Activated CD4-positive, CD25-positive, alpha-beta regulatory T cell treated with anti-CD3 and anti-CD28 coated beads, Interleukin-2, amount 50 U/mL, for 16 hours (primary cell): ENCODE measurements around the gene PHF1.

ENCODE experiments used
- DNase-seq: peaks from one replicate; pipeline ENCODE4 v3.0.0-alpha.2; 2020; ENCODE audit warnings: low read depth, low spot score

The PHF1 gene

DNA sequence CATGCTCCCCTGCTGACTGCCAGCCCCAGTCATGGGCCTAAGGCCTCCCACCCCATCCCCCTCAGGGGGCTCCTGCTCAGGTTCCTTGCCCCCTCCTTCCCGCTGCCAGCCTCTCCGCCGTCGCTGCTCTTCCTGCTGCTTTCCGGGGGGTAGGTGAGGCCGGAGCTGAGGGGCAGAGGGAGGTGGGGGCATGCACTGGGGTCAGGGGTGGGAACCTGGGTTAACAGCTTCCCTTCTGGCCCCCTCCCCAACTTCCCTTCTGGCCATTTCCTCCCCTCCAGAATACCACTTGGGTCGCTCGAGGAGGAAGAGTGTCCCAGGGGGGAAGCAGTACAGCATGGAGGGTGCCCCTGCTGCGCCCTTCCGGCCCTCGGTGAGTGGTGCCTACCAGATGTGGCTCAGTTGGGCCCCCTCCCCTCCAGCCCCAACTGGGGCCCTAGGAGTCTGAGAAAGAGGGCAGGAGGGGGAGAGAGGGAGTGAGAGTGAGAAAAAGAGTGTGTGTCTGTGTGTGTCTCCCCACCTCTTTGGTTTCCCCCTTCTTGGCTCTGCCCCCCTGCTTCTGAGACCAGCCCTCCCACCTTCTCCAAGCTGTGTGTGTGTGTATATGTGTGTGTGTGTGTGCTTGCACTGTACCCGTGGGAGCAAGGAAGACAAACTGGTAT lies 21.2 kb downstream of the PHF1 start:
- no peak for DNase-seq

DNA sequence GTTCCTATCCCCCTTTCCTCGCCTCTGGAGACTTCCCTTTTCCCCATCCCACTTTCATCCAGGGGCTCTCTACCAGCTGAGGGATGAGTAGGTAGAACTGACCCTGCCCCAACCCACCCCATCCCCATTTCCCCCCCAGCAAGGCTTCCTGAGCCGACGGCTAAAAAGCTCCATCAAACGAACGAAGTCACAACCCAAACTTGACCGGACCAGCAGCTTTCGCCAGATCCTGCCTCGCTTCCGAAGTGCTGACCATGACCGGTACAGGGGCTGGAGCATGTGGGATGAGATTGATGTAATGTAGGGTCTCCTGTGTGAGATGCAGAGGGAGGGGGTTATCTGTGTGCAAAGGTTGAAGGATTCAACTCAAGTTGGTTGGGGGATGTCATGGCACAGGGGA lies 21.7 kb downstream of the PHF1 start:
- no peak for DNase-seq

DNA sequence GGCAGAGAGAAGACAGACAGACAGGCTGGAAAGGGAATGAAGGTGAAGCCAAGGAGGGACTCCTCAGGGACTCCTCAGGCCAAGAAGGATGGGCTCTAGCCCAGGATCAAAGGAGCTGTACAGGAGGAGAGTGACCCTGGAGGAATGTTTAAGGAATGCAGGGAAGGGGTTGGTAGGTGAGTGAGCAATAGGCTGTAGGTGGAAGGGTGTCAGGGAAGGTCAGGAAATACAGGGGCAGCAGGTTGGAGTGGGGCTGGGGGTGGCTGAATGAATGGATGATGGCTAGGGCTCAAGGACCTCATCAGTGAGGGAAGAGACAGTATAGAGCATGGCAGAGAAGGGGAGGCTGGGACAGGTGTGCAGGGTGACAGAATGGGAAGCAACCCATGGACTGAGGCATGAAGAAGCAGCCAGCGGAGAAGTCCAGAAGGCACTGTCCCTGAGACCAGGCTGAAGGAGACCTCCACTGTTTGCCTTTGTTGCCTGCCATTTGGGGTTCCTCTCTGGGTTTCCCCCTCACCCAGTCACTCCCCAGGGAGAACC lies 22.3 kb downstream of the PHF1 start:
- DNase-seq = no peak

DNA sequence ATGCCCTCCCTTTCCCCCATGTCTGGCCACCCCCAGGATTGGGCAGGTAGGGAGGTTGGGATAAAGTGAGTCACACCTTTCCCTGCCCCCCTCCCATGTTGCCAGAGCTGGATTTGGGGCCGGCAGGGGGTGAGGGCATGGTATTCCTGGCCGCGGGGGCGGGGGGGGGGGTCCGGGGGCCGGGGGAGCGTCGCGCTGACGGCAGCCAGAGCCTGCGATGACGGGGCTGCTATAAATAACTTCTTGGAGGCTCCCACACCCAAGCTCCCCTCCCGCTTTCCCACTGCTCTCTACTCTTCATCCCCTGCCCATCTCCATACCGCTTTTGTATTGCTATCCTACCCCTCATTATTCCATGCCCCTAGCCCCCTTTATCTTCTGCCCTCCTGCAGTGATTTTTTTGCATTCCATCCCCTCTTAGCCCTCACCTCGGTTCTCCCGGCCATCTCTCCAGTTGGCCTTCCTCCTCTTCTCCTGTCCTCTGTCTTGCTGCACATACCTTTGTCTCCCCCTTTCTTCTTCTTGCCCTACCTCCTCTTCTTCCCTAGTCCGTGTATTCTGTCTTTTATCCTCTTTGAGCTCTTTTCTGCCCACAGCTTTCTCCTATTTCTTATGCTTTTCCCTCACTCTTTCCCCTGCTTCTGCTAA lies 22.9 kb downstream of the PHF1 start:
- no peak for DNase-seq

DNA sequence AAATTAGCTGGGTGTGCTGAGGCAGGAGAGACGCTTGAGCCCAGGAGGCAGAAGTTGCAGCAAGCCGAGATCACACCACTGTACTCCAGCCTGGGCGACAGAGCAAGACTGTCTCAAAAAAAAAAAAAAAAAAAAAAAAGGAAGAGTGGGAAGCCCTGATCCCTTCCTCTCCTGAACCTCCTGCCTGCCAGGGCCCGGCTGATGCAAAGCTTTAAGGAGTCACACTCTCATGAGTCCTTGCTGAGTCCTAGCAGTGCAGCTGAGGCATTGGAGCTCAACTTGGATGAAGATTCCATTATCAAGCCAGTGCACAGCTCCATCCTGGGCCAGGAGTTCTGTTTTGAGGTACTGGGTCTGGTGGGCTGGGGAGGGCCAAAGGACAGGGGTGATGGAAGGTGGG lies 24.1 kb downstream of the PHF1 start:
- no peak for DNase-seq

DNA sequence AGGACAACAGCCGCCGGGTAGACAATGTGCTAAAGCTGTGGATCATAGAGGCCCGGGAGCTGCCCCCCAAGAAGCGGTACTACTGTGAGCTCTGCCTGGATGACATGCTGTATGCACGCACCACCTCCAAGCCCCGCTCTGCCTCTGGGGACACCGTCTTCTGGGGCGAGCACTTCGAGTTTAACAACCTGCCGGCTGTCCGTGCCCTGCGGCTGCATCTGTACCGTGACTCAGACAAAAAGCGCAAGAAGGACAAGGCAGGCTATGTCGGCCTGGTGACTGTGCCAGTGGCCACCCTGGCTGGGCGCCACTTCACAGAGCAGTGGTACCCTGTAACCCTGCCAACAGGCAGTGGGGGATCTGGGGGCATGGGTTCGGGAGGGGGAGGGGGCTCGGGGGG lies 26.9 kb downstream of the PHF1 start:
- no peak for DNase-seq

DNA sequence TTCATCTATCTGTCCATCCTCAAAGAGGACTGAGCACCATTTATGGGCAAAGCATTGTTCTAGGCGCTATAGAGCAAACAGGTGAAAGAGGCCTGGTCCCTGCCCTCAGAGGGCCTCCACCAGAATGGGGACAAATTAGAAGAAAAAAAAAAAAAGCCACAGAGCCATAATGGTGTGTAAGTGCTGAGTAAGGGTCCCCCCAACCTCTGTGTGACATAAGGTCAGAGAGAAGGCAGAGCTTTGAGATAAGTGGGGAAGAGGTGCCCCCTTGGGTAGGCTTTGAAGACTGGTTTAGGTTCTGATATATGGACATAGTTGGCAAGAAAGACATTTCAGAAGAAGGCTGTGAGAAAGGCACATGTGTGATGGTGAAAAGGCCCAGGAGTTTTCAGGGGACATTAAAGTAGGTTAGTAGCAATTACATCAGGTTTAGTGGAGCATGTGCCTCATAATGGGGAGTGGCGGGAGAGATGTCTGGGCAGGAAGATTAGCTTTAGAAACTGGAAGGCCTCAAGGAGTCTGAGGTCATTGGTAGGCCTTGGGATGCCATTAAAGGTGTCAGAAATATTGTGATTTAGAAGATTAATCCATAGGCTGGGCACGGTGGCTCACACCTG lies 28.3 kb downstream of the PHF1 start:
- DNase-seq = no peak

DNA sequence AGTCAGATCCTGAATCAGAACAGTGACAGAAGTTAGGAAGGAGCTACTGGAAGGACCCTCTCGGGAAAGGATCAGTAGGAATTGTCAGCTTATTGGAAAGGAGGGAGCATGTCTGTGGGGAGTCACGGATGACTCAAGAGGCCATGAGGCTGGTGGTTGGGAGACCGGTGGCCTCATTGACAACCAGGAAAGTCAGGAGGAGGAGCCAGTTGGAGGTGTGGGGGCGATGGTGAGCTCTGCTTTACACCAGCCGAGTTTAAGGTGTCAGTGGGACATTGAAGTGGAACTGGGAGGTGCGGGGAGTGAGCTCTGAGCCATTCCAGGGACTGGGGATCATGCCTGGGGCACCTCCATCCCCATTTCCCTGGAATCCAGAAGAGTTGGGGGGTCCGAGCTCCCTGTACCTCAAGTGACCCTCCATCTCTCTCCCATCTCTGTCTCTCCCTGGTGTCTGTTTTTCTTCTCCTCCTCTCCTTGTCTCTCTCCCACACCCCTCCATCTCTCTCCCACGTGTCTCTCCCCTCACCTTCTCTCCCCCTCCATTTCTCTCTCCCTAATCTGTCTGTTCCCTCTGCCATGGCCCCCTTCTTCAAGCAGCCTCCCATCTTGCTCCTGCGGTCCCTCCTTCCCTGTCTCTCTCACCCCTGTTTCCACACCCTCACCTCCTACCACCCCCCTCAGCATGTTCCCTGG lies 29.3 kb downstream of the PHF1 start:
- no peak for DNase-seq

DNA sequence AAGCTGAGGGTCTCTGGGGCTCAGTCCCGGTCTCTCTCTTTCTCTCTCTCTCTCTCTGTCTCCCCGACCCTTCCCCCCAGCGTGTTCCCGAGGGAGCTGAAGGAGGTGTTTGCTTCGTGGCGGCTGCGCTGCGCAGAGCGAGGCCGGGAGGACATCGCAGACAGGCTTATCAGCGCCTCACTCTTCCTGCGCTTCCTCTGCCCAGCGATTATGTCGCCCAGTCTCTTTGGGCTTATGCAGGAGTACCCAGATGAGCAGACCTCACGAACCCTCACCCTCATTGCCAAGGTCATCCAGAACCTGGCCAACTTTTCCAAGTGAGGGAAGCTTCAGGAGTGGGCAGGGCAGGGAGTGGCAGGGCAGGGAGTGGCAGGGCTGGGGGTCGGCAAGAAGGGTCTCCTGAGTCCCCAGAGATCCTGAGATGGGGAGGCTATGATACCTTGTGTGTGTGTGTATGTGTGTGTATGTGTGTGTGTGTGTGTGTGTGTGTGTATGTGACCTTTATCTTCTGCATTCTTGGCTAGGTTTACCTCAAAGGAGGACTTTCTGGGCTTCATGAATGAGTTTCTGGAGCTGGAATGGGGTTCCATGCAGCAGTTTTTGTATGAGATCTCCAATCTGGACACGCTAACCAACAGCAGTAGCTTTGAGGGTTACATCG lies 30.0 kb downstream of the PHF1 start:
- no peak for DNase-seq

DNA sequence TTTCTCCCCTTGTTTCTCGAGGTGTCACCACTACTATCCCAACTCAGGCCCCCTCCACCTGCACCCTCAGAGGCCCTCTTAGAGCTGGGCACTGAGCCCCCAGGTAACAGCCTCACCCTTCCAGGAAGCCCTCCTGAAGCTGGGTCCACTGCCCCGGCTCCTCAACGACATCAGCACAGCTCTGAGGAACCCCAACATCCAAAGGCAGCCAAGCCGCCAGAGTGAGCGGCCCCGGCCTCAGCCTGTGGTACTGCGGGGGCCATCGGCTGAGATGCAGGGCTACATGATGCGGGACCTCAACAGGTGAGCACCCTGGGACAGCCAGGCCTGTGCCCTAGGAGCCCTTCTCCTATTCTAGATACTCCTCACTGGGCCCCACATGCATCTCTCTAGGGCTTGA lies 30.6 kb downstream of the PHF1 start:
- no peak for DNase-seq

DNA sequence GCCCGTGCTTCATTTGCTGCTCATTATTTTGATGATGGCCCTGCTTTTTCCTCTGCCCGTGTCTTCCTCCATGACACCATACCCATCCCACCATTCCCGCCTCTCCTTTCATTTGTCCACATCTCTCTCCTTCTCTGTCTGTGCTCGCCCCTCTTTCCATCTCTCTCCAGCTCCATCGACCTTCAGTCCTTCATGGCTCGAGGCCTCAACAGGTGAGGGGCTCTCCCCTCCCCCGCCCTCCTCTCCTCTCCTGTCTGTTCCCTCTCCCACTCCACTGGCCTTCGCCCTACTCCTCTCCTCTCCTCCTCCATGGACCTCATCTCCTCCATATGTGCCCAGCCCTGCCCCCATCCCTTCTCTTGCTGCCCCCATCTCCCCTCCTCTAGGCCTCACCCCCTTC lies 31.5 kb downstream of the PHF1 start:
- no peak for DNase-seq

DNA sequence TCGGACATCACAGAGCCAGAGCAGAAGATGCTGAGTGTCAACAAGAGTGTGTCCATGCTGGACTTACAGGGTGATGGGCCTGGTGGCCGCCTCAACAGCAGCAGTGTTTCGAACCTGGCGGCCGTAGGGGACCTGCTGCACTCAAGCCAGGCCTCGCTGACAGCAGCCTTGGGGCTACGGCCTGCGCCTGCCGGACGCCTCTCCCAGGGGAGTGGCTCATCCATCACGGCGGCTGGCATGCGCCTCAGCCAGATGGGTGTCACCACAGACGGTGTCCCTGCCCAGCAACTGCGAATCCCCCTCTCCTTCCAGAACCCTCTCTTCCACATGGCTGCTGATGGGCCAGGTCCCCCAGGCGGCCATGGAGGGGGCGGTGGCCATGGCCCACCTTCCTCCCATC lies 32.2 kb downstream of the PHF1 start:
- no peak for DNase-seq

DNA sequence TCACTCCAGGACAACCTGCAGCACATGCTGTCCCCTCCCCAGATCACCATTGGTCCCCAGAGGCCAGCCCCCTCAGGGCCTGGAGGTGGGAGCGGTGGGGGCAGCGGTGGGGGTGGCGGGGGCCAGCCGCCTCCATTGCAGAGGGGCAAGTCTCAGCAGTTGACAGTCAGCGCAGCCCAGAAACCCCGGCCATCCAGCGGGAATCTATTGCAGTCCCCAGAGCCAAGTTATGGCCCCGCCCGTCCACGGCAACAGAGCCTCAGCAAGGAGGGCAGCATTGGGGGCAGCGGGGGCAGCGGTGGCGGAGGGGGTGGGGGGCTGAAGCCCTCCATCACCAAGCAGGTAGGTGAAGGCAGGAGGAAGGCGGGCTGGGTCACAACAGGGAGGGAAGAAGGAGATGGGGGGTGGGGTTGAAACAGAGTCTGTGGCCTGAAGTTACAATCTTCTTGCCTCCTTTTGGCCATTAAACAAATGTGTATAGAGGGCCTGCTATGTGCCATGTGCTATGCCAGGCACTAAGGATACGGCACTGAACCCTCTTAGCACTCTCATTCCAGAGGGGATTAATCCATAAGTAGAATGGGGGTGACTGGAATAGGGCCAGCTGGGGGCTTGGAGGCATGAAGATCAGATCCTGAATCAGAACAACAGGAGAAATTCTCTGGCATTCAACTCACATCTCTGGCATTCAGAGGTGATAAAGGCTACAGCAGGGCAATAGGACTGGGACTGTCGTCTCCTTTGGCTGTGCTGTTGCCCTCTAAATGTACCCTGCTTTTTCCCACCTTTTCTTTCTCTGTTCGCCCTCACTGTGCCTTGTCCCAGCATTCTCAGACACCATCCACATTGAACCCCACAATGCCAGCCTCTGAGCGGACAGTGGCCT lies 33.0 kb downstream of the PHF1 start:
- no peak for DNase-seq

DNA sequence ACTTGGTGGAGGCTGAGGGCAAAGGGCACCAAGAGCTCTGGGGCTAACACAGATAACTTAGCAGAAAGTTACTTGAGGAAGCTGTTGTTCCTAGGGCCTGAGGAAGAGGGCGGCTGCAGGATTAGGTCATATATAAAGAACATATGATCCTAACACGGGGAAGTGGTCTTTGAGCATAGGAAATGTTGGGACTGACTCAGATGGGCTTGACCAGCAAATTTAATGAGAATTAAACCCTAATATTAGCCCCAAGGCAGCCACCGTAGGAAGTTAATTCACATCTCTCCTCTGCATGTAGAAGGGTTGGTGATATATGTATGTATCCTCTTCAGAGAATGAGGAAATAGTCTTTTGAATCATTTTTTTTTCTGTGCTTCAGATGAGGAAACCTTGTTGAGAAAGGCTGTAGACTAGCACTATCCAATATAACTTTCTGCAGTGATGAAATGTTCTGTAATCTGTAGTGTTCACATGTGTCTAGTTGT lies 34.3 kb downstream of the PHF1 start:
- DNase-seq = no peak

DNA sequence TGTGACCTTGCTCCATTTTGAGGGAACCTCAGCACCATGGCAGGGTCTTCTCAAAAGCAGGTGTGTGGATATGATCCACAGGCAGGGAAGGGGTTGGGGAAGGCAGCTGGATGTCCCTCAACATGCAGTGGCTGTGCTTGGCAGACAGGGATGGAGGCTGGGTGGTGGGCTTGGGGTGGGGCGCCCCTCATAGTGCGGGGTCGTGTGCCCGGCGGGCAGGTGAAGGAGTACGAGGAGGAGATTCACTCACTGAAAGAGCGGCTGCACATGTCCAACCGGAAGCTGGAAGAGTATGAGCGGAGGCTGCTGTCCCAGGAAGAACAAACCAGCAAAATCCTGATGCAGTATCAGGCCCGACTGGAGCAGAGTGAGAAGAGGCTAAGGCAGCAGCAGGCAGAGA lies 35.5 kb downstream of the PHF1 start:
- no peak for DNase-seq

DNA sequence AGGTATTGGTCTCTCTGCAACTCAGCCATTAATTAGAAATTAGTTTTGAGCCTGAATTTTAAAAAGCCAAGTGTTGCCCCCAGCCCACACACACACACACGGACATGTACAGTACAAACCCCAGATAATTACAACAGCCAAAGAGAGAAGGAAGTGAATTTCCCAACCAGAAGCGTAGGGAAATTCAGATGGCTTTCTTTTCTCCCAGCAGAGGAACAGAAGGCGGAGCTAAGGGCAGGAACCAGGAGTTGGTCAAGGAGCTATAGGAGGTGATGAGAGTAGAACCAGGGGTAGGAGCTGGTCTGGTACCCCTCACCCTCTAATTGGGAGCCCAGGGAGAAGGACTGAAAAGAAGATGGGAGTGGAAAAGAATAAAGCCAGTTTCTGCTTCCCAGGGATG lies 39.6 kb downstream of the PHF1 start:
- DNase-seq = no peak

DNA sequence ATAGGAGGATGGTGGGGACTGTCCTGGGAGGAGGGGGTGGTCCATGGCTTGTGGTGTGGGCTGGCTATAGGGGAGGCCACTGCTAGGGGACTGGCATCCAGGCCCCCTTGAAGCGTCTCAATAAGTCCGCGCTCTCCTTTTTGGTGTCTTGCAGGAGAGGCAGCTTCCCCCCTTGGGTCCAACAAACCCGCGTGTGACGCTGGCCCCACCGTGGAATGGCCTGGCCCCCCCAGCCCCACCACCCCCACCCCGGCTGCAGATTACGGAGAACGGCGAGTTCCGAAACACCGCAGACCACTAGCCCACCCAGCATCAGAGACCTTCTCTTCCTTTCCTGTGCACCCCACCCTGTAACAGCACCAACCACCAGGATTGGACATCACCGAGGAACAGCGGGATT lies 40.8 kb downstream of the PHF1 start:
- DNase-seq = no peak

DNA sequence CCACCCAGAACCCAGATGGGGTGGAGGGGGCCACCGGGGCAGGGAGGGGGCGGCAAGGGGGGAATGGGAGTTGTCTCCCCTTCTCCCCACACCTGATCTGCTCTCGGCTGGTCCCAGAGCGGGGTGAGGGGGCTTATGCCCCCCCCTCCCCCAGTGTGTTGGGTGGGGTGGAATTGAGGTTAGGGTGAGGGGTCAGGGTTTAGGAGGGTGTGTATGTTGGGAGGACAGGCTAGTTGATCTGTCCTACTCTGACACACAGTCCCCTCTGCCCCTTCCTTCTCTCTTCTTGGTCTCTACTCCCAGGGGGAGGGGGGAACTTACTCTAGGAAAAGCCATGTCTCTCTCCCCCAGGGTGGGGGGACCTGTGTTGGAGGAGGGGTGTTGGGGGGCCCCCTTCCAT lies 41.7 kb downstream of the PHF1 start:
- DNase-seq = no peak

DNA sequence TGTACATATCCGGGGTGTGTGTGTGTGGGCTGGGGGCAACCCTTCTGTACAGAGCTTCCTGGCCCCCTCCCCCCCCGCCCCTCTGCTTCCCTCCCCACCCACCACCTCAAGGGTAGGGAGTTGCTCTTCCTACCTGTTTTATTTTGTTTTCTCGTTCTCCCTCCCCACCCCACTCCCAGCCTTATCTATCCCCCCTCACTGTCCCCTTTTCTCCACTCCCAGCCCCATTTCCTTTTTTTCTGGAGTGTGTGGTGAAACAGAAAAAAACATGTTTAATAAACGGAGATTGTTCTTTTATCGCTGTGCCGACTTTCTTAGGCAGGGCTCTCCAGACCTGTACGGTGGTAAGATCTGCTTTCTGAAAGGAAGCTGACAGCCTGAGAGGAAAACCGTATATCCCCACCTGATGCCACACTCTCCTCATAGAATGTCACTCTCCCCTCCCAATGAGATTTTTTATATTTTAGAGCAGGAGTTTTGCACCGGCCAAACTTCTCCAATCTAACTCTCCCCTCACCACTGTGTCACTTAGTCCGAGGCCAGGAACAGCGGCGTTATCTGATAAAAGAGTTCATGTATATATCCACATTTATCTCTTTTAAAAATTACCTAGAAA lies 42.7 kb downstream of the PHF1 start:
- DNase-seq = no peak
